OCI-LY1 (cell line): ENCODE measurements around the gene DGCR2.
"Not testable (repeated sequence)": the region's sequence is repeated elsewhere in the genome, so short reads cannot be mapped to it uniquely, and the experiment has no call there.

Experiments
- H2AFZ ChIP-seq: fragments of 200-600 bp; sonication (generic), shearing (Covaris generic); 2 replicates; pipeline ENCODE4 v1.6.0; 2014; ENCODE audit warnings: antibody characterized with exemption, mild to moderate bottlenecking, low read length
- H3F3A ChIP-seq: fragments of 200-600 bp; sonication (generic), shearing (Covaris generic); 2 replicates; pipeline ENCODE4 v1.6.0; 2014; ENCODE audit warnings: mild to moderate bottlenecking, antibody characterized with exemption, low read length, moderate library complexity; ENCODE audit not compliant: insufficient read depth
- H3K27ac ChIP-seq: fragments of 200-600 bp; sonication (generic); 2 replicates; pipeline ENCODE4 v1.5.1; 2014; ENCODE audit warnings: low read length, mixed run types, mild to moderate bottlenecking, low read depth; ENCODE audit not compliant: poor library complexity, severe bottlenecking
- H3K27me3 ChIP-seq: fragments of 200-600 bp; sonication (generic); 2 replicates; pipeline ENCODE4 v1.6.0; 2014; ENCODE audit warnings: antibody characterized with exemption, mild to moderate bottlenecking, low read length, moderate library complexity; ENCODE audit not compliant: insufficient read depth
- H3K36me3 ChIP-seq: fragments of 200-600 bp; sonication (generic); 2 replicates; pipeline ENCODE4 v1.6.1; 2014; ENCODE audit warnings: mild to moderate bottlenecking, antibody characterized with exemption, low read length, moderate library complexity, mixed read lengths; ENCODE audit not compliant: insufficient read depth
- H3K4me1 ChIP-seq: fragments of 200-600 bp; sonication (generic); 2 replicates; pipeline ENCODE4 v1.5.1; 2014; ENCODE audit warnings: mild to moderate bottlenecking, low read length, moderate library complexity; ENCODE audit not compliant: insufficient read depth, severe bottlenecking
- H3K4me2 ChIP-seq: fragments of 200-600 bp; sonication (generic), shearing (Covaris generic); 2 replicates; pipeline ENCODE4 v1.6.1; 2014; ENCODE audit warnings: low read length
- H3K4me3 ChIP-seq: fragments of 200-600 bp; sonication (generic); 2 replicates; pipeline ENCODE4 v1.5.1; 2014; ENCODE audit warnings: low read length, low read depth, mild to moderate bottlenecking, mixed read lengths; ENCODE audit not compliant: poor library complexity, severe bottlenecking
- H3K79me2 ChIP-seq: fragments of 200-600 bp; shearing (Covaris generic); 2 replicates; pipeline ENCODE4 v1.6.1; 2016; ENCODE audit warnings: mixed run types, low read length, mixed read lengths; ENCODE audit not compliant: insufficient read depth
- H3K9ac ChIP-seq: fragments of 200-600 bp; sonication (generic), shearing (Covaris generic); 2 replicates; pipeline ENCODE4 v1.6.1; 2014; ENCODE audit warnings: mild to moderate bottlenecking, low read length, mixed read lengths
- H3K9me2 ChIP-seq: fragments of 200-600 bp; sonication (generic), shearing (Covaris generic); 2 replicates; pipeline ENCODE4 v1.6.1; 2014; ENCODE audit warnings: low read depth, mild to moderate bottlenecking, low read length, mixed read lengths
- H3K9me3 ChIP-seq: fragments of 200-600 bp; shearing (Covaris generic); 2 replicates; pipeline ENCODE4 v1.6.1; 2014; ENCODE audit warnings: low read length, mixed read lengths
- H4K20me1 ChIP-seq: fragments of 200-600 bp; sonication (generic), shearing (Covaris generic); 2 replicates; pipeline ENCODE4 v1.6.0; 2016; ENCODE audit warnings: mild to moderate bottlenecking, low read length; ENCODE audit not compliant: insufficient read depth
- CTCF ChIP-seq: fragments of 200-600 bp; sonication (generic), shearing (Covaris generic); IDR thresholded peaks from 2 replicates; pipeline ENCODE4 v1.5.1; 2017; ENCODE audit warnings: mild to moderate bottlenecking, antibody characterized with exemption, low read length, moderate library complexity, mixed read lengths
- EZH2 ChIP-seq: fragments of 200-600 bp; sonication (generic), shearing (Covaris generic); IDR thresholded peaks from 2 replicates; pipeline ENCODE4 v1.8.0; 2017; ENCODE audit warnings: borderline replicate concordance, mixed run types, mild to moderate bottlenecking, antibody characterized with exemption, low read length, moderate library complexity, mixed read lengths

Gene DGCR2

GRCh38 chr22:19055801-19056200 lies 66.4 kb downstream of the DGCR2 start:
- Histone ChIP-seq H3K9me3 (no peaks in the 10 kb centered on the region), H3K27me3 (no peaks in the 10 kb centered on the region), H2AFZ (no peak overlapping the region), H3K9ac (no peak overlapping the region), H3K27ac (no peak overlapping the region), H3K4me2 (no peak overlapping the region), H3F3A (no peaks in the 10 kb centered on the region), H3K4me1 (no peaks in the 10 kb centered on the region), H4K20me1 (no peaks in the 10 kb centered on the region), H3K79me2 (no peaks in the 10 kb centered on the region), H3K4me3 (no peak overlapping the region), H3K9me2 (no peaks in the 10 kb centered on the region), H3K36me3 (peaks cover 66% of the 10 kb centered on the region)
- TF ChIP-seq CTCF (no peak), EZH2 (no peak)

GRCh38 chr22:19052941-19053541 lies 69.2 kb downstream of the DGCR2 start:
- H3K27me3 ChIP-seq, result no peaks in the 10 kb centered on the region
- no peak overlapping the region for H3K4me2 ChIP-seq
- no peaks in the 10 kb centered on the region for H4K20me1 ChIP-seq
- H2AFZ ChIP-seq, result no peak overlapping the region
- H3K9me3 ChIP-seq, result no peaks in the 10 kb centered on the region
- H3K4me1 ChIP-seq, result no peaks in the 10 kb centered on the region
- H3K79me2 ChIP-seq, result no peaks in the 10 kb centered on the region
- H3K9me2 ChIP-seq, result no peaks in the 10 kb centered on the region
- no peaks in the 10 kb centered on the region for H3F3A ChIP-seq
- TF ChIP-seq EZH2, result no peak
- TF ChIP-seq CTCF, result no peak
- H3K27ac ChIP-seq, result no peak overlapping the region
- H3K9ac ChIP-seq, result no peak overlapping the region
- H3K4me3 ChIP-seq, result no peak overlapping the region
- peaks cover 63% of the 10 kb centered on the region for H3K36me3 ChIP-seq

- peaks cover 68% of the 10 kb centered on the region for H3K36me3 ChIP-seq
- no peak overlapping the region for H3K27ac ChIP-seq
- no peaks in the 10 kb centered on the region for H3K9me3 ChIP-seq
- TF ChIP-seq CTCF, result no peak
- TF ChIP-seq EZH2, result no peak
- H3K79me2 ChIP-seq, result no peaks in the 10 kb centered on the region
- H3K27me3 ChIP-seq, result no peaks in the 10 kb centered on the region
- no peaks in the 10 kb centered on the region for H3K4me1 ChIP-seq
- no peaks in the 10 kb centered on the region for H4K20me1 ChIP-seq
- no peak overlapping the region for H2AFZ ChIP-seq
- H3K4me2 ChIP-seq, result no peak overlapping the region
- no peaks in the 10 kb centered on the region for H3K9me2 ChIP-seq
- H3F3A ChIP-seq, result no peaks in the 10 kb centered on the region
- H3K9ac ChIP-seq, result no peak overlapping the region
- no peak overlapping the region for H3K4me3 ChIP-seq
Measured at GRCh38 chr22:19051381-19052072, 70.7 kb downstream of the DGCR2 start.

GRCh38 chr22:19050847-19051246 lies 71.4 kb downstream of the DGCR2 start:
- H3K79me2 ChIP-seq, H2AFZ ChIP-seq, H3K27me3 ChIP-seq, H3F3A ChIP-seq, H3K4me1 ChIP-seq, H3K27ac ChIP-seq, H3K9ac ChIP-seq, H3K4me2 ChIP-seq, H3K4me3 ChIP-seq, H3K9me2 ChIP-seq, H4K20me1 ChIP-seq, H3K9me3 ChIP-seq: not testable (repeated sequence)
- peaks cover 74% of the 10 kb centered on the region for H3K36me3 ChIP-seq
